ENCODE measurements around the gene RSAD1. TPM values are rescaled to one million over a fixed set of nuclear protein-coding genes. Genes with fewer than 3 reads are reported as not detected.
A peak's percentile ranks its signal among the peaks of the same experiment; 100 is the strongest.

The RSAD1 gene
- total and polyA plus RNA-seq, 4 donors: 10.8 to 22.7 (median 18.6) TPM

DNA sequence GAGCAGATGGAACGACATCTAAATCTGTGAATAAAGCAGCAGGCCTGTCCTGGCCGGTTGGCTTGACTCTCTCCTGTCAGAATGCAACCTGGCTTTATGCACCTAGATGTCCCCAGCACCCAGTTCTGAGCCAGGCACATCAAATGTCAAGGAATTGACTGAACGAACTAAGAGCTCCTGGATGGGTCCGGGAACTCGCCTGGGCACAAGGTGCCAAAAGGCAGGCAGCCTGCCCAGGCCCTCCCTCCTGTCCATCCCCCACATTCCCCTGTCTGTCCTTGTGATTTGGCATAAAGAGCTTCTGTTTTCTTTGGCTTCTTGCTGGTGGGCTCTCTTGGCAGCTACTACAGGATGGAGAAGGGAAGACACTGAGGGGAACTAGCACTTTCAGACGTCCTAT lies 4.1 kb upstream of the RSAD1 start:
- TF ChIP-seq, protein P1, sequence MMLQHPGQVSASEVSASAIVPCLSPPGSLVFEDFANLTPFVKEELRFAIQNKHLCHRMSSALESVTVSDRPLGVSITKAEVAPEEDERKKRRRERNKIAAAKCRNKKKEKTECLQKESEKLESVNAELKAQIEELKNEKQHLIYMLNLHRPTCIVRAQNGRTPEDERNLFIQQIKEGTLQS (IDR thresholded peaks at IDR 0.05): no peak
- TF ChIP-seq NR2F2 (IDR thresholded peaks at IDR 0.05): no peak
- peak in 1 of 2 donors; percentile 28 for TF ChIP-seq HNF4A (conservative IDR thresholded peaks at IDR 0.05)
- peak in 1 of 2 donors; percentile 28 for TF ChIP-seq RXRA (IDR thresholded peaks at IDR 0.05)
- H3K9me3 ChIP-seq (ENCODE audit: control insufficient read depth in 4 of 4, low read length in 3 of 4): no peaks in the 10 kb centered on the region
- 38% methylated on average over 6 of the region's 6 CpGs for whole genome bisulfite sequencing
- H3K4me3 ChIP-seq (ENCODE audit: low read depth in 1 of 3, low read length in 3 of 3): no peak overlapping the region
- peaks cover 9 to 79% (median 55%) of the 10 kb centered on the region in 4 donors for H3K4me1 ChIP-seq (ENCODE audit: control insufficient read depth in 4 of 4, insufficient read depth in 4 of 4, low read length in 3 of 4)
- H3K27ac ChIP-seq (ENCODE audit: low read depth in 1 of 2, low read length in 2 of 2): peak overlapping the region in 1 of 2 donors; percentile 5
- H3K9ac ChIP-seq (ENCODE audit: low read depth in 1 of 2, low read length in 2 of 2): no peak overlapping the region
- H3K27me3 ChIP-seq (ENCODE audit: control insufficient read depth in 4 of 4, insufficient read depth in 4 of 4, low read length in 3 of 4): no peaks in the 10 kb centered on the region
- peaks cover 0 to 6% (median 2%) of the 10 kb centered on the region in 4 donors for H3K36me3 ChIP-seq (ENCODE audit: control insufficient read depth in 4 of 4, insufficient read depth in 3 of 4, low read depth in 1 of 4, low read length in 3 of 4)
- no peak for DNase-seq (ENCODE audit: low spot score)

DNA sequence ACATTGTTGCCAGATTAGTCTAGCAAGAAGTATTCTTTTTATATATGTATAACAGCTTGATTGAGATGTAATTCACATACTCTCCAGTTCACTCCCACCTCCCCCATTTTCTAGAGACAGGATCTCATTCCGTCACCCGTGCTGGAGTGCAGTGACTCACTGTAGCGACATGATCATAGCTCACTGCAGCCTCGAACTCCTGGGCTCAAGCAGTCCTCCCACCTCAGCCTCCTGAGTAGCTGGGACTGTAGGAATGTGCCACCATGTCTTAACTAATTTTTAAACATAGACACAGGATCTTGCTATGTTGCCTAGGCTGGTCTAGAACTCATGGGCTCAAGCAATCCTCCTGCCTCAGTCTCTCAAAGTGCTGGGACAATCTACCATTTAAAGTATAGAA lies 3.3 kb upstream of the RSAD1 start:
- peak overlapping the region in 1 of 2 donors; percentile 19 for H3K27ac ChIP-seq (ENCODE audit: low read depth in 1 of 2, low read length in 2 of 2)
- TF ChIP-seq, protein P1 (IDR thresholded peaks at IDR 0.05): no peak
- no peak for TF ChIP-seq ZBTB33 (IDR thresholded peaks at IDR 0.05)
- no peak for TF ChIP-seq FOXA1 (IDR thresholded peaks at IDR 0.05)
- no peak for TF ChIP-seq RAD21 (IDR thresholded peaks at IDR 0.05)
- no peak for TF ChIP-seq YY1 (IDR thresholded peaks at IDR 0.05)
- TF ChIP-seq, protein P2, sequence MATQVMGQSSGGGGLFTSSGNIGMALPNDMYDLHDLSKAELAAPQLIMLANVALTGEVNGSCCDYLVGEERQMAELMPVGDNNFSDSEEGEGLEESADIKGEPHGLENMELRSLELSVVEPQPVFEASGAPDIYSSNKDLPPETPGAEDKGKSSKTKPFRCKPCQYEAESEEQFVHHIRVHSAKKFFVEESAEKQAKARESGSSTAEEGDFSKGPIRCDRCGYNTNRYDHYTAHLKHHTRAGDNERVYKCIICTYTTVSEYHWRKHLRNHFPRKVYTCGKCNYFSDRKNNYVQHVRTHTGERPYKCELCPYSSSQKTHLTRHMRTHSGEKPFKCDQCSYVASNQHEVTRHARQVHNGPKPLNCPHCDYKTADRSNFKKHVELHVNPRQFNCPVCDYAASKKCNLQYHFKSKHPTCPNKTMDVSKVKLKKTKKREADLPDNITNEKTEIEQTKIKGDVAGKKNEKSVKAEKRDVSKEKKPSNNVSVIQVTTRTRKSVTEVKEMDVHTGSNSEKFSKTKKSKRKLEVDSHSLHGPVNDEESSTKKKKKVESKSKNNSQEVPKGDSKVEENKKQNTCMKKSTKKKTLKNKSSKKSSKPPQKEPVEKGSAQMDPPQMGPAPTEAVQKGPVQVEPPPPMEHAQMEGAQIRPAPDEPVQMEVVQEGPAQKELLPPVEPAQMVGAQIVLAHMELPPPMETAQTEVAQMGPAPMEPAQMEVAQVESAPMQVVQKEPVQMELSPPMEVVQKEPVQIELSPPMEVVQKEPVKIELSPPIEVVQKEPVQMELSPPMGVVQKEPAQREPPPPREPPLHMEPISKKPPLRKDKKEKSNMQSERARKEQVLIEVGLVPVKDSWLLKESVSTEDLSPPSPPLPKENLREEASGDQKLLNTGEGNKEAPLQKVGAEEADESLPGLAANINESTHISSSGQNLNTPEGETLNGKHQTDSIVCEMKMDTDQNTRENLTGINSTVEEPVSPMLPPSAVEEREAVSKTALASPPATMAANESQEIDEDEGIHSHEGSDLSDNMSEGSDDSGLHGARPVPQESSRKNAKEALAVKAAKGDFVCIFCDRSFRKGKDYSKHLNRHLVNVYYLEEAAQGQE (IDR thresholded peaks at IDR 0.05): no peak
- no peak for TF ChIP-seq SP1 (IDR thresholded peaks at IDR 0.05)
- no peak for TF ChIP-seq NR2F2 (IDR thresholded peaks at IDR 0.05)
- TF ChIP-seq HNF4A (conservative IDR thresholded peaks at IDR 0.05): no peak
- TF ChIP-seq TAF1 (conservative IDR thresholded peaks at IDR 0.05): no peak
- TF ChIP-seq EGR1 (IDR thresholded peaks at IDR 0.05; ENCODE audit: low read depth in 2 of 2): no peak
- TF ChIP-seq RXRA (IDR thresholded peaks at IDR 0.05): no peak
- no peak for TF ChIP-seq HNF4G (IDR thresholded peaks at IDR 0.05)
- TF ChIP-seq CTCF (IDR thresholded peaks at IDR 0.05; ENCODE audit: low read depth, low read length, missing input control): no peak
- H3K4me3 ChIP-seq (ENCODE audit: low read depth in 1 of 3, low read length in 3 of 3): peak overlapping the region in 2 of 3 donors; percentile 2 to 18
- H3K36me3 ChIP-seq (ENCODE audit: control insufficient read depth in 4 of 4, insufficient read depth in 3 of 4, low read depth in 1 of 4, low read length in 3 of 4): peaks cover 0 to 6% (median 2%) of the 10 kb centered on the region in 4 donors
- no peaks in the 10 kb centered on the region for H3K9me3 ChIP-seq (ENCODE audit: control insufficient read depth in 4 of 4, low read length in 3 of 4)
- peaks cover 9 to 81% (median 59%) of the 10 kb centered on the region in 4 donors for H3K4me1 ChIP-seq (ENCODE audit: control insufficient read depth in 4 of 4, insufficient read depth in 4 of 4, low read length in 3 of 4)
- H3K9ac ChIP-seq (ENCODE audit: low read depth in 1 of 2, low read length in 2 of 2): no peak overlapping the region
- DNase-seq (ENCODE audit: low spot score): no peak
- H3K27me3 ChIP-seq (ENCODE audit: control insufficient read depth in 4 of 4, insufficient read depth in 4 of 4, low read length in 3 of 4): no peaks in the 10 kb centered on the region
- WGBS: 39% methylated on average over 4 of the region's 4 CpGs

Data from liver (tissue), 9 donors.